Measurements from ENCODE around the gene AACS. TPM values are rescaled to one million over a fixed set of nuclear protein-coding genes. Genes with fewer than 3 reads are reported as not detected.

AACS gene
- total and polyA plus RNA-seq, 2 donors (not counting 1 experiment from before 2014, with no cell fraction given), result 6.1 to 20.8 TPM

GRCh38 chr12:125097427-125097826 is 32.2 kb downstream of the AACS start:
- CTCF ChIA-PET, result interaction anchor here (1.2 kb wide), 1 partner anchor 21 kb away, joined by 3 read pairs; no protein-coding TSS in a partner anchor
- H3K4me1 Mint-ChIP-seq, result no peaks in the 10 kb centered on the region
- H4K20me1 ChIP-seq (ENCODE audit: control insufficient read depth, insufficient read depth, low read length, poor library complexity, severe bottlenecking), result no peaks in the 10 kb centered on the region
- H3K4me2 ChIP-seq (replicated peaks; ENCODE audit: low read depth, low read length, poor library complexity, severe bottlenecking), result no peak overlapping the region
- peaks cover 0 to 6% of the 10 kb centered on the region in 2 experiments for H3K36me3 ChIP-seq (replicated peaks in 1 of 2; ENCODE audit: control extremely low read depth in 1 of 2, control insufficient read depth in 1 of 2, extremely low read depth in 1 of 2, insufficient read depth in 2 of 2, low read length in 1 of 2)
- 85% methylated on average over 8 of the region's 12 CpGs for WGBS (ENCODE audit: insufficient coverage)
- no peak for ATAC-seq (ENCODE audit: low read depth)
- no peak overlapping the region for H3K27ac Mint-ChIP-seq
- no peak overlapping the region for H3K9ac ChIP-seq (ENCODE audit: low read length)
- H3K4me3 ChIP-seq (ENCODE audit: control extremely low read depth in 1 of 5, extremely low read depth in 1 of 5, insufficient read depth in 1 of 5, low read depth in 2 of 5, low read length in 4 of 5), result no peak overlapping the region
- TF ChIP-seq EZH2 (IDR thresholded peaks at IDR 0.05; ENCODE audit: borderline replicate concordance, insufficient read depth, low read depth, low read length, poor library complexity, severe bottlenecking), result no peak
- no peak for TF ChIP-seq CTCF (IDR thresholded peaks at IDR 0.05)
- H3K4me1 ChIP-seq (ENCODE audit: control insufficient read depth in 2 of 2, insufficient read depth in 2 of 2, low read length in 2 of 2), result no peaks in the 10 kb centered on the region
- H3K27me3 Mint-ChIP-seq, result no peaks in the 10 kb centered on the region
- POLR2A ChIA-PET, result no interaction called here
- no peak for DNase-seq
- no peak overlapping the region for H2AFZ ChIP-seq (ENCODE audit: insufficient read depth, low read depth, low read length, poor library complexity, severe bottlenecking)
- intact Hi-C loops (cut with micrococcal nuclease), result no loop called here
- no peak overlapping the region for H3K27ac ChIP-seq (ENCODE audit: low read length in 2 of 2)
- no peaks in the 10 kb centered on the region for H3K27me3 ChIP-seq (replicated peaks in 1 of 4; ENCODE audit: control extremely low read depth in 1 of 4, control insufficient read depth in 3 of 4, insufficient read depth in 4 of 4, low read length in 3 of 4)
- H3K9me3 Mint-ChIP-seq (ENCODE audit: insufficient read depth), result no peaks in the 10 kb centered on the region
- H3K4me3 Mint-ChIP-seq, result no peak overlapping the region
- no peaks in the 10 kb centered on the region for H3K79me2 ChIP-seq (ENCODE audit: control insufficient read depth, insufficient read depth, low read length)
- no peaks in the 10 kb centered on the region for H3K9me3 ChIP-seq (ENCODE audit: control extremely low read depth in 1 of 3, control insufficient read depth in 2 of 3, insufficient read depth in 1 of 3, low read length in 2 of 3)

GRCh38 chr12:125098676-125099408 is 33.6 kb downstream of the AACS start:
- Histone ChIP-seq H4K20me1 (ENCODE audit: control insufficient read depth, insufficient read depth, low read length, poor library complexity, severe bottlenecking) (no peaks in the 10 kb centered on the region), H3K9me3 (ENCODE audit: control extremely low read depth in 1 of 3, control insufficient read depth in 2 of 3, insufficient read depth in 1 of 3, low read length in 2 of 3) (no peaks in the 10 kb centered on the region), H3K9ac (ENCODE audit: low read length) (no peak overlapping the region), H3K27ac (ENCODE audit: low read length in 2 of 2) (no peak overlapping the region), H3K27me3 (replicated peaks in 1 of 4; ENCODE audit: control extremely low read depth in 1 of 4, control insufficient read depth in 3 of 4, insufficient read depth in 4 of 4, low read length in 3 of 4) (no peaks in the 10 kb centered on the region), H3K4me2 (replicated peaks; ENCODE audit: low read depth, low read length, poor library complexity, severe bottlenecking) (no peak overlapping the region), H2AFZ (ENCODE audit: insufficient read depth, low read depth, low read length, poor library complexity, severe bottlenecking) (no peak overlapping the region), H3K4me3 (ENCODE audit: control extremely low read depth in 1 of 5, extremely low read depth in 1 of 5, insufficient read depth in 1 of 5, low read depth in 2 of 5, low read length in 4 of 5) (no peak overlapping the region), H3K4me1 (ENCODE audit: control insufficient read depth in 2 of 2, insufficient read depth in 2 of 2, low read length in 2 of 2) (no peaks in the 10 kb centered on the region), H3K79me2 (ENCODE audit: control insufficient read depth, insufficient read depth, low read length) (no peaks in the 10 kb centered on the region), H3K36me3 (replicated peaks in 1 of 2; ENCODE audit: control extremely low read depth in 1 of 2, control insufficient read depth in 1 of 2, extremely low read depth in 1 of 2, insufficient read depth in 2 of 2, low read length in 1 of 2) (peaks cover 3 to 5% of the 10 kb centered on the region in 2 experiments)
- POLR2A ChIA-PET, result no interaction called here
- no peak for DNase-seq
- Mint-ChIP-seq H3K27me3 (no peaks in the 10 kb centered on the region), H3K27ac (no peak overlapping the region), H3K4me3 (no peak overlapping the region), H3K4me1 (no peaks in the 10 kb centered on the region), H3K9me3 (ENCODE audit: insufficient read depth) (no peaks in the 10 kb centered on the region)
- ATAC-seq (ENCODE audit: low read depth), result no peak
- WGBS (ENCODE audit: insufficient coverage), result 55% methylated on average over 13 of the region's 15 CpGs
- intact Hi-C loops (cut with micrococcal nuclease), result no loop called here
- no peak for TF ChIP-seq EZH2 (IDR thresholded peaks at IDR 0.05; ENCODE audit: borderline replicate concordance, insufficient read depth, low read depth, low read length, poor library complexity, severe bottlenecking)
- TF ChIP-seq CTCF (IDR thresholded peaks at IDR 0.05), result no peak
- CTCF ChIA-PET, result interaction anchor here (1.2 kb wide), 1 partner anchor 22 kb away, joined by 3 read pairs; no protein-coding TSS in a partner anchor
